ENCODE measurements around the gene MRC2.

Gene MRC2

DNA sequence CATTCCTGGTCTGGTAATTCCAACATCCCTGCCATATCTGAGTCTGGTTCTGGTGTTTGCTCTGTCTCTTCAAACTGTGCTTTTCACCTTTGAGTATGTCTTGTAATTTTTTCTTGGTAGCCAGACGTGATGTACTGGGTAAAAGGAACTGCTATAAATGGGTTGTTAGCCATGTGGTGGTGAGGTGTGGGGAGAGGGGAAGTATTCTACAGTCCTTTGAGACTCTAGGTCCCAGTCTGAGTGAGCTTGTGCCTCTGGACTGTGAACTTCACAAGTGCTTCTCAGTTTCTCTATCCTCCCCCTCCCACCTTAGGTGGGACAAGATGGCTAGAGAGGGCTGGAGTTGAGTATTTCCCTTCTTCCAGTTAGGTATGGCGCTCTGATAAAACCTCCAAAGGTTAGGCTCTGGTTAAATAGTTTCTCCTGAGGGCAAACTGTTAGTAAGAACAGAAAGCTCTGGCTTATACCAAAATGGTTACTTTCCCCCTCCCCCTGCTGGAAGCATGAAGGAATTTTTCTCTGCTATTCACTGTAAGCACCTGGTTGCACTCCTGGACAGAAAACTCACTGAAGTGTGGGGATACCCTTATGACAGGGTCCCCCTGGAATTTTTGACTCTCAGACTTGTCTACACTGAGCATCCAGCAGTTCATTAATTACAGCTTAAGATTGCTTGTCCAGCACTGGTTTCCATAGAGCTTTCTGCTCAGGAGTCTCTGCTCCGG, 92.8 kb downstream of the MRC2 start:
- in situ Hi-C loops (cut with HindIII; ENCODE audit: low pct_unique_long_range_greater_than_20kb, low sequenced_read_pairs): no loop called here
- DNase-seq (ENCODE audit: low read depth in 1 of 2, low spot score in 1 of 2): peak in 1 of 2 experiments; percentile 67

GRCh38 chr17:62722625-62723024, 95.2 kb downstream of the MRC2 start:
- DNase-seq (ENCODE audit: low read depth in 1 of 2, low spot score in 1 of 2): no peak
- TF ChIP-seq JUND (IDR thresholded peaks at IDR 0.05; ENCODE audit: low read depth): no peak
- in situ Hi-C loops (cut with HindIII; ENCODE audit: low pct_unique_long_range_greater_than_20kb, low sequenced_read_pairs): no loop called here

More for the DNA sequence above, 92.8 kb downstream of the MRC2 start:
- no peak for TF ChIP-seq JUND (IDR thresholded peaks at IDR 0.05; ENCODE audit: low read depth)

GRCh38 chr17:62723842-62724241, 96.4 kb downstream of the MRC2 start:
- in situ Hi-C loops (cut with HindIII; ENCODE audit: low pct_unique_long_range_greater_than_20kb, low sequenced_read_pairs): no loop called here
- TF ChIP-seq JUND (IDR thresholded peaks at IDR 0.05; ENCODE audit: low read depth): no peak
- DNase-seq (ENCODE audit: low read depth in 1 of 2, low spot score in 1 of 2): no peak

- DNase-seq (ENCODE audit: low read depth in 1 of 2, low spot score in 1 of 2): no peak
- no peak for TF ChIP-seq JUND (IDR thresholded peaks at IDR 0.05; ENCODE audit: low read depth)
- in situ Hi-C loops (cut with HindIII; ENCODE audit: low pct_unique_long_range_greater_than_20kb, low sequenced_read_pairs): no loop called here
These were observed 97.1 kb downstream of the MRC2 start for GRCh38 chr17:62724398-62725146.

DNA sequence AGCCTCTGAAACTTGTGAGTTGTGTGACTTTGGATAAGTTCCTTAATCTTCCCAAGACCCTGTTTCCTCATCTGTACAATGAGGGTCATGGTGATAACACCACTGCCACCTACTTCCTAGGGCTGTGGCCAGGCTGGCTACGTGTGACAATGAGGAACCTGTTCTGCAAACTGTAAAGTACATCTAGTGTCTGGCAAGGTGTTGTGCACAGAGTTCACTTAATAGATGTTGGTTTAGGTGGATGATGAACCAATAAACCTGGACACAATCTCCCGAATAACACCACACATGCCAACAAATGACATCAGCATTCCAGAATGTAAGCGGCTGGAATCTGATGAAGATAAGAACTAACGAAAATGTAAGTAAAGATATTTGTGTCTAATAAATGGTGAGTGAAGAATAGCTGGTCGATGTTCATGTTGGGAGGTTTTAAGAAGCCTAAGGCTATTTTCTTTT, 98.3 kb downstream of the MRC2 start:
- in situ Hi-C loops (cut with HindIII; ENCODE audit: low pct_unique_long_range_greater_than_20kb, low sequenced_read_pairs): no loop called here
- peak; percentile 98 for TF ChIP-seq JUND (IDR thresholded peaks at IDR 0.05; ENCODE audit: low read depth)
- peak in 1 of 2 experiments; percentile 71 for DNase-seq (ENCODE audit: low read depth in 1 of 2, low spot score in 1 of 2)

- TF ChIP-seq JUND (IDR thresholded peaks at IDR 0.05; ENCODE audit: low read depth): no peak
- in situ Hi-C loops (cut with HindIII; ENCODE audit: low pct_unique_long_range_greater_than_20kb, low sequenced_read_pairs): no loop called here
- peak in 1 of 2 experiments; percentile 56 for DNase-seq (ENCODE audit: low read depth in 1 of 2, low spot score in 1 of 2)
These were observed 100.6 kb downstream of the MRC2 start for GRCh38 chr17:62727916-62728672.

DNA sequence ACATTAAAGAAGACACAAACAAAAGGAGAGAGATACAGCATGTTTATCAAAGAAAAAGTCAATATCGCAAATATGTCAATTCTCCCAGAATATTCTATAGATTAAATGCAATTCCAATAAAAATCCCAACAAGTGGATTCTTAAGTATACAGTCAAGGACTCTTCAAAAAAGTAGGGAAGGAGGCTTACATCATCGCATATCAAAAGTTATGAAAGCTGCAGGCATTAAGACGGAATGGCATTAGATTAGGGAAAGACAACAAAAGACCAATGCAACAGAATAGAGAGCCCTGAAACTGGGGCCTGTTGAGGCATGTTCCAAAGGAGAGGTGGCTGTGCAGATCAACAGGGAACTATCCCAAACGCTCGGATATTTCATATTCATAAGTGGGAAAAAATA, 104.7 kb downstream of the MRC2 start:
- DNase-seq (ENCODE audit: low read depth in 1 of 2, low spot score in 1 of 2): no peak
- TF ChIP-seq JUND (IDR thresholded peaks at IDR 0.05; ENCODE audit: low read depth): no peak
- in situ Hi-C loops (cut with HindIII; ENCODE audit: low pct_unique_long_range_greater_than_20kb, low sequenced_read_pairs): no loop called here

GRCh38 chr17:62735044-62735651, 107.7 kb downstream of the MRC2 start:
- in situ Hi-C loops (cut with HindIII; ENCODE audit: low pct_unique_long_range_greater_than_20kb, low sequenced_read_pairs): no loop called here
- TF ChIP-seq JUND (IDR thresholded peaks at IDR 0.05; ENCODE audit: low read depth): no peak
- no peak for DNase-seq (ENCODE audit: low read depth in 1 of 2, low spot score in 1 of 2)

DNA sequence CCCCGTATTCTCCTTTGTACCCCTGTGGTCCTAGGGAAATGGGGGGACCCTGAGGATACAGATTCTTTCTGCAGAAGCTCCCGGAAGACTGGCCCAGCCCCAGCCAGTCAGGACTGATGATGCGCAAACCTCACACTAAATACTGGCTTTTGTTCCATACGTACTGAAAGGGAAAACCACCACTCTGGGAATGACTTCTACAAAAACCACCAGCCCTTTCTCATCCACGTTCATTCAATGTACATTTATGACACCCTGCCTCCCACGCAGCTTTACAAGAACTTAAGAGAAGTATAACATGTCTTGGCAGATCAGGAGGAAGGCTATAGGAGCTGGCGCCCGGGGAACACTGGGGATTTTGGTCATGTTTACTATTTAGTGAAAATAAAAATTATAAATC, 110.0 kb downstream of the MRC2 start:
- in situ Hi-C loops (cut with HindIII; ENCODE audit: low pct_unique_long_range_greater_than_20kb, low sequenced_read_pairs): no loop called here
- TF ChIP-seq JUND (IDR thresholded peaks at IDR 0.05; ENCODE audit: low read depth): no peak
- no peak for DNase-seq (ENCODE audit: low read depth in 1 of 2, low spot score in 1 of 2)

DNA sequence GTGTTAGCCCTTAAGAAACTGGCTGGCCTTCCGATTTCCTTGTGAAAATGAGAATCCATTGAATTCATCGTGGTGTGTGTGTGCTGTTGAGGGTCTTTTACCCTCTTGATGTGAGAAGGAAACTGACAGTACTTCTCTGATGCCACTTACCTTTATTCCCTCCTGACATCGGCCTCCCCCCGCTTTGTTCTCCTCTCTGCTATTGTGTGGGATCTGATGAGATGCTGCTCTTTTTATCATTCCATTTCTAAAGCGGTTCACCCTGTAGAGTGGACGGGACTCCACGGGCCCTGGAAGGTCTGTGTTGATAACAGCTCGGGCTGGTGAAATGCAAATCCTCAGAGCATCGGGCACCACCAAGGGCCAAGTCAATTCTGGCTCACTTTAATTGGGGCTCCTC, 110.8 kb downstream of the MRC2 start:
- no peak for TF ChIP-seq JUND (IDR thresholded peaks at IDR 0.05; ENCODE audit: low read depth)
- DNase-seq (ENCODE audit: low read depth in 1 of 2, low spot score in 1 of 2): no peak
- in situ Hi-C loops (cut with HindIII; ENCODE audit: low pct_unique_long_range_greater_than_20kb, low sequenced_read_pairs): no loop called here

DNA sequence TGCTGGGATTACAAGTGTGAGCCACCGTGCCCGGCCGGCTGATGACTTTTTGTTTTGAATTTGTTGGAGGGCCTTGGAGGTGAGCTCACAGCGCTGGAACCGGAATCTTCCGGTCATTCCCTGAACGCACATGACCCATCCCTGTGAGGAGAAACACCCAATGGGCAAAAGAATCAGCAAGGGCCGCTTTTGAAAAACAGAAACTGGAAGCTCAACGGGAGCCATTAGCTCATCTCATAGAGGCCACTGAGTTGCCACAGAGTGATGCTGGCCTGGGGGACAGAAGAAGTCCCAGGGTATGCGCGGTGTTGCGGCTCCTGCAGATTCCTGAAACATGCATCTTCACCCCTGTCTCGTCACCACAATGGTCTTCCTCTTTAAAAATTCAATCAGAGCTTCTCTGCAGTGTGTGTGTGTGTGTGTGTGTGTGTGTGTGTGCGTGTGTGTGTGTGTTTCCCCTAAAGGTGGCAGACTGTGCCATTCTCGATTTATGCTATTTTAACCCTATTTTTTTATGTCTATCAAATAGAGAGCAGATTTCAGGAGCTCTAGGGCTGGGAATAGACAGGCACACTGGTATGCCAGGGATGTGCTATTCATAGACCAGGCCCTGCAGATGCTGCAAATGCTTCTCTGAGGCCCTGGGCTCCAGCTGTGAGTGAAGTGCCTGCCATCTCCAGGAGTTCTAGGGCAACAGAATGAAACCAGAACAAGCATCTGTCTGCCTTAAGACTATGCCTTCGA, 112.3 kb downstream of the MRC2 start:
- no peak for DNase-seq (ENCODE audit: low read depth in 1 of 2, low spot score in 1 of 2)
- in situ Hi-C loops (cut with HindIII; ENCODE audit: low pct_unique_long_range_greater_than_20kb, low sequenced_read_pairs): no loop called here
- no peak for TF ChIP-seq JUND (IDR thresholded peaks at IDR 0.05; ENCODE audit: low read depth)

GRCh38 chr17:62741290-62741689, 113.8 kb downstream of the MRC2 start:
- in situ Hi-C loops (cut with HindIII; ENCODE audit: low pct_unique_long_range_greater_than_20kb, low sequenced_read_pairs): no loop called here
- no peak for TF ChIP-seq JUND (IDR thresholded peaks at IDR 0.05; ENCODE audit: low read depth)

More at GRCh38 chr17:62741290-62741689, 113.8 kb downstream of the MRC2 start:
- no peak for DNase-seq (ENCODE audit: low read depth in 1 of 2, low spot score in 1 of 2)

All from T47D (cell line).